HCT116 (cell line): ENCODE results near the gene NLGN2. TPM values are rescaled to one million over a fixed set of nuclear protein-coding genes. Genes with fewer than 3 reads are reported as not detected.
A peak's percentile ranks its signal among the peaks of the same experiment; 100 is the strongest.

Source experiments
- ATAC-seq: fragments of 200-7000 bp; cut with Tn5 transposase; 2 replicates; pipeline ENCODE4 v1.9.1; 2020; ENCODE audit warnings: mild to moderate bottlenecking, moderate library complexity
- BruUV-seq: library from RNA; stranded (reverse); fragments of 400-500 nt; replicated peaks from 2 replicates; lab custom pipeline; 2021; lab: Mats Ljungman, UMichigan
- CTCF ChIA-PET: fragments of 300-600 bp; sonication (Branson Sonifier 250); formaldehyde crosslinking; loops from one replicate; lab custom pipeline; 2021; ENCODE audit warnings: antibody characterized with exemption; lab: Charles Lee
- POLR2A ChIA-PET: fragments of 300-600, 350-600 bp; sonication (Branson Sonifier 250); formaldehyde crosslinking; loops from one replicate; lab custom pipeline; 2021; ENCODE audit warnings: antibody characterized with exemption; lab: Charles Lee
- RAD21 ChIA-PET, 2 experiments: fragments of 300-600 bp; sonication (Branson Sonifier 250); formaldehyde crosslinking; loops; one replicate each; lab custom pipeline; 2023; ENCODE audit warnings: low total read pairs in 2 of 2; ENCODE audit not compliant: uncharacterized antibody in 2 of 2, unreplicated experiment in 2 of 2, low non-redundant PET in 1 of 2; lab: Charles Lee
- DNase-seq: peaks from one replicate; pipeline ENCODE4 v3.0.0-alpha.2; 2010; ENCODE audit warnings: low read depth, low spot score
- H2AFZ ChIP-seq: fragments of 200-600 bp; shearing (Covaris generic), sonication (generic); 2 replicates; pipeline ENCODE4 v1.6.1; 2017; ENCODE audit warnings: low read depth, mixed run types, mixed read lengths, antibody characterized with exemption, low read length; ENCODE audit not compliant: poor library complexity, severe bottlenecking
- H3K27ac ChIP-seq: 2 replicates; pipeline ENCODE4 v1.5.1; 2012; ENCODE audit warnings: low read depth, low read length
- H3K27me3 ChIP-seq: fragments of 200-600 bp; sonication (generic); 2 replicates; pipeline ENCODE4 v1.6.1; 2016; ENCODE audit warnings: mixed run types, low read length, mixed read lengths; ENCODE audit not compliant: insufficient read depth
- H3K36me3 ChIP-seq, 2 experiments: fragments of 200-500 bp in 1 of 2; fragments of 200-600 bp in 1 of 2; sonication (Bioruptor generic) in 1 of 2; sonication (generic) in 1 of 2; 2 replicates each; pipeline versions ENCODE4 v1.5.1 to v1.6.1; 2014 to 2016; ENCODE audit warnings: low read length in 2 of 2, inconsistent platforms in 1 of 2, mixed read lengths in 1 of 2, mixed run types in 1 of 2; ENCODE audit not compliant: insufficient read depth in 2 of 2, control insufficient read depth in 1 of 2
- H3K4me1 ChIP-seq, 2 experiments: fragments of 200-600 bp in 1 of 2; sonication (generic) in 1 of 2; 2 replicates each; pipeline versions ENCODE4 v1.5.1 to v1.6.1; 2012 to 2017; ENCODE audit warnings: low read length in 2 of 2, inconsistent platforms in 1 of 2, mild to moderate bottlenecking in 1 of 2, mixed read lengths in 1 of 2, mixed run types in 1 of 2, moderate library complexity in 1 of 2; ENCODE audit not compliant: insufficient read depth in 2 of 2, control insufficient read depth in 1 of 2
- H3K4me2 ChIP-seq: fragments of 200-600 bp; sonication (generic); 2 replicates; pipeline ENCODE4 v1.6.1; 2017; ENCODE audit warnings: mixed run types, low read length, mixed read lengths
- H3K4me3 ChIP-seq, 2 experiments: fragments of 200-600 bp in 1 of 2; sonication (generic) in 1 of 2; replicated peaks in 1 of 2; 2 replicates each; pipeline ENCODE4 v1.5.1; 2011 to 2016; ENCODE audit warnings: low read length in 2 of 2, control low read depth in 1 of 2, low read depth in 1 of 2, mild to moderate bottlenecking in 1 of 2, mixed read lengths in 1 of 2, mixed run types in 1 of 2
- H3K79me2 ChIP-seq: fragments of 200-600 bp; sonication (generic); 2 replicates; pipeline ENCODE4 v1.6.1; 2017; ENCODE audit warnings: mild to moderate bottlenecking, mixed run types, low read length, moderate library complexity, mixed read lengths; ENCODE audit not compliant: insufficient read depth
- H3K9ac ChIP-seq: fragments of 200-600 bp; sonication (generic); 2 replicates; pipeline ENCODE4 v1.6.1; 2016; ENCODE audit warnings: low read length, mixed read lengths
- H3K9me2 ChIP-seq: fragments of 200-600 bp; sonication (generic), shearing (Covaris generic); 2 replicates; pipeline ENCODE4 v1.6.1; 2017; ENCODE audit warnings: mixed run types, mild to moderate bottlenecking, moderate library complexity; ENCODE audit not compliant: insufficient read depth
- H3K9me3 ChIP-seq, 2 experiments: fragments of 200-500 bp in 1 of 2; fragments of 200-600 bp in 1 of 2; sonication (Bioruptor generic) in 1 of 2; sonication (generic) in 1 of 2; 2 replicates each; pipeline ENCODE4 v1.6.1; 2014 to 2017; ENCODE audit warnings: low read length in 2 of 2, mixed read lengths in 2 of 2, inconsistent platforms in 1 of 2, low read depth in 1 of 2, mild to moderate bottlenecking in 1 of 2, mixed run types in 1 of 2, moderate library complexity in 1 of 2; ENCODE audit not compliant: control insufficient read depth in 1 of 2, insufficient read depth in 1 of 2
- H4K20me1 ChIP-seq: fragments of 200-600 bp; sonication (generic), shearing (Covaris generic); 2 replicates; pipeline ENCODE4 v1.6.1; 2017; ENCODE audit warnings: mixed run types, mild to moderate bottlenecking, moderate library complexity; ENCODE audit not compliant: insufficient read depth
- CBX3 ChIP-seq: IDR thresholded peaks from 2 replicates; pipeline ENCODE4 v1.6.1; 2012; ENCODE audit warnings: low read depth
- CEBPB ChIP-seq: IDR thresholded peaks from 2 replicates; pipeline ENCODE4 v1.6.1; 2012; ENCODE audit warnings: low read depth
- EGR1 ChIP-seq: IDR thresholded peaks from 2 replicates; pipeline ENCODE4 v1.6.1; 2012; ENCODE audit warnings: low read depth
- ELF1 ChIP-seq: IDR thresholded peaks from 2 replicates; pipeline ENCODE4 v1.6.1; 2012; ENCODE audit warnings: low read depth, borderline replicate concordance
- EZH2 ChIP-seq: fragments of 200-600 bp; sonication (generic); IDR thresholded peaks from 2 replicates; pipeline ENCODE4 v1.6.1; 2017; ENCODE audit warnings: antibody characterized with exemption, mixed run types
- MAX ChIP-seq: IDR thresholded peaks from 2 replicates; pipeline ENCODE4 v1.6.1; 2012
- POLR2A ChIP-seq: IDR thresholded peaks from 2 replicates; pipeline ENCODE4 v1.7.0; 2011; ENCODE audit warnings: borderline replicate concordance; ENCODE audit not compliant: insufficient read depth, insufficient read length; ENCODE audit errors: extremely low read depth
- POLR2AphosphoS5 ChIP-seq: IDR thresholded peaks from 2 replicates; pipeline ENCODE4 v1.6.1; 2011; ENCODE audit warnings: mild to moderate bottlenecking, low read depth, low read length, moderate library complexity
- RAD21 ChIP-seq: IDR thresholded peaks from 2 replicates; pipeline ENCODE4 v1.6.1; 2012; ENCODE audit warnings: low read depth, mild to moderate bottlenecking
- SP1 ChIP-seq: IDR thresholded peaks from 2 replicates; pipeline ENCODE4 v1.6.1; 2012; ENCODE audit warnings: low read depth
- SRF ChIP-seq: IDR thresholded peaks from 2 replicates; pipeline ENCODE4 v1.6.1; 2012; ENCODE audit warnings: low read depth
- YY1 ChIP-seq: IDR thresholded peaks from 2 replicates; pipeline ENCODE4 v1.6.1; 2011; ENCODE audit warnings: low read length, low read depth, moderate library complexity, mild to moderate bottlenecking; ENCODE audit not compliant: insufficient replicate concordance; ENCODE audit errors: extremely low read depth
- ZFX ChIP-seq: fragments of 450-650 bp; IDR thresholded peaks from 2 replicates; pipeline ENCODE4 v1.6.1; 2017
- ZNF274 ChIP-seq: fragments of 200-500 bp; sonication (Bioruptor generic); IDR thresholded peaks from 2 replicates; pipeline ENCODE4 v1.6.1; 2014; ENCODE audit warnings: mild to moderate bottlenecking, low read depth, low read length, inconsistent platforms
- intact Hi-C: fragments of 100-400 bp; cut with micrococcal nuclease; formaldehyde crosslinking; loops from 2 replicates; pipeline ENCODE4 v1.10.0; 2022
- total RNA-seq: library from RNA; stranded (reverse); gene quantifications from one replicate; pipeline ENCODE4 v1.2.1, GENCODE V29; 2021; ENCODE audit not compliant: unreplicated experiment
- TF ChIP-seq, protein P1 (sequence below): IDR thresholded peaks from 2 replicates; pipeline ENCODE4 v1.6.1; 2012; ENCODE audit warnings: low read depth
- TF ChIP-seq, protein P2 (sequence below): IDR thresholded peaks from 2 replicates; pipeline ENCODE4 v1.6.1; 2011; ENCODE audit warnings: mild to moderate bottlenecking, low read length, moderate library complexity; ENCODE audit not compliant: insufficient replicate concordance; ENCODE audit errors: extremely low read depth
- TF ChIP-seq, protein P3 (sequence below): IDR thresholded peaks from 2 replicates; pipeline ENCODE4 v1.6.1; 2012

NLGN2 gene
- total RNA-seq, 1 experiment from 2014 or later: 60.5 TPM

DNA sequence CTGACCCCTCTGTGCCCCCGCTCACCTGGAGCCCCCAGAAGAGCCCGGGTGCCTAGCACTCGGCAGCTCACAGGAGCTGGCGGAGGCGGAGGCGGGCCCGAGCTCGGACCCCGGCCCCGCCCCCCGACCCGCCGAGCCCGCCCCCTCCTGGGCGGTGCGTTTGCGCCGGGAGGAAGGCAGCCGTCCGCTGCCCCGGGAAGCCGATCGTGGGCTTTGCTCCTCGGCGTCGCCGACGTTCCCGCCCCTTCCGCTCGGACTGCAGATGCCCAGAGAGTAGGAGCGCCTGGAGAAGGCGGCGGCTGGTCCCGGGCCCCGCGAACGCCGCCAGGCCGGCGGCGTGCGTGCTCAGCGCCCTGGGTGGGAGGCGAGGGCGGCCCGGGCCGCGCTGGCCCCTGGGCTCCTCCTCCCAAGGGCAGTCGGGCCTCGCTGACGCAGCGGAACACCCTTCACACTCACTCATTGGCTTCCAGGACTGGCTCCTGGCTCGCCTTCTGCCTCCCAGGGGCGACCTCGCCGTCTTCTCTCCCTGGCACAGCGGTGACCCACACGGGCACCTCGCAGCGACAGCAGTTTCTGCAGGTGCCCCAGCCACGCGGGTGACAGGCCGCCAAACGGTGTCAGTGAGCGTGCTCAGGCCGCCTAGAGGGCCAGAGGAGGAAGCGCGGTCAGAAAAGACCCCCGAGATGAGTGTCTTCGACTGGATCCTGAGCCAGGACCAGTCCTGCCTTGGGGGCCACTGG lies 13.0 kb upstream of the NLGN2 start, which contains the start of gene PLSCR3:
PLSCR3 (minus strand) TSS at position 74 of the 740 bp plus-strand sequence. CDS start 415 bp downstream, outside the sequence.
- no TSS peak for BruUV-seq
- DNase-seq: no peak
- Histone ChIP-seq H4K20me1 (no peaks in the 10 kb centered on the region), H3K36me3 (peaks cover 7 to 10% of the 10 kb centered on the region in 2 experiments; a peak in 2 of 4 replicates), H2AFZ (no peak within 1 kb of the TSS), H3K27me3 (no peaks in the 10 kb centered on the region), H3K4me1 (peaks cover 7 to 25% of the 10 kb centered on the region in 2 experiments), H3K4me3 (peak within 1 kb of the TSS; percentile 58 to 84), H3K9me2 (no peaks in the 10 kb centered on the region), H3K9me3 (no peaks in the 10 kb centered on the region), H3K79me2 (0 out of 2 replicates have a peak, but pooled peaks cover 7% of the 10 kb centered on the region), H3K27ac (peak within 1 kb of the TSS; percentile 93), H3K9ac (peak within 1 kb of the TSS; percentile 75), H3K4me2 (peak within 1 kb of the TSS; percentile 97)
- intact Hi-C loops: loop anchor here (1.0 to 5.0 kb wide), 2 partner anchors 37 to 43 kb away; partner anchors contain the start of gene TMEM95
- ChIA-PET POLR2A (interaction anchor here (0.6 to 1.6 kb wide), 5 partner anchors 9 to 176 kb away, joined by 3 to 22 read pairs (median 3); partner anchors contain the start of genes TMEM102, TMEM256 and TNK1), CTCF (interaction anchor here (0.6 to 1.8 kb wide), 4 partner anchors 9 to 166 kb away, joined by 3 to 9 read pairs (median 6); partner anchors contain the start of genes TMEM256 and TNK1), RAD21 (interaction anchor here in 1 of 2 experiments (0.5 to 1.0 kb wide), 2 partner anchors 10 to 40 kb away, joined by 3 read pairs; partner anchors contain the start of genes TMEM102 and TMEM256)
- peak; percentile 89 for ATAC-seq
- no peak for TF ChIP-seq EZH2
- TF ChIP-seq, protein P1, sequence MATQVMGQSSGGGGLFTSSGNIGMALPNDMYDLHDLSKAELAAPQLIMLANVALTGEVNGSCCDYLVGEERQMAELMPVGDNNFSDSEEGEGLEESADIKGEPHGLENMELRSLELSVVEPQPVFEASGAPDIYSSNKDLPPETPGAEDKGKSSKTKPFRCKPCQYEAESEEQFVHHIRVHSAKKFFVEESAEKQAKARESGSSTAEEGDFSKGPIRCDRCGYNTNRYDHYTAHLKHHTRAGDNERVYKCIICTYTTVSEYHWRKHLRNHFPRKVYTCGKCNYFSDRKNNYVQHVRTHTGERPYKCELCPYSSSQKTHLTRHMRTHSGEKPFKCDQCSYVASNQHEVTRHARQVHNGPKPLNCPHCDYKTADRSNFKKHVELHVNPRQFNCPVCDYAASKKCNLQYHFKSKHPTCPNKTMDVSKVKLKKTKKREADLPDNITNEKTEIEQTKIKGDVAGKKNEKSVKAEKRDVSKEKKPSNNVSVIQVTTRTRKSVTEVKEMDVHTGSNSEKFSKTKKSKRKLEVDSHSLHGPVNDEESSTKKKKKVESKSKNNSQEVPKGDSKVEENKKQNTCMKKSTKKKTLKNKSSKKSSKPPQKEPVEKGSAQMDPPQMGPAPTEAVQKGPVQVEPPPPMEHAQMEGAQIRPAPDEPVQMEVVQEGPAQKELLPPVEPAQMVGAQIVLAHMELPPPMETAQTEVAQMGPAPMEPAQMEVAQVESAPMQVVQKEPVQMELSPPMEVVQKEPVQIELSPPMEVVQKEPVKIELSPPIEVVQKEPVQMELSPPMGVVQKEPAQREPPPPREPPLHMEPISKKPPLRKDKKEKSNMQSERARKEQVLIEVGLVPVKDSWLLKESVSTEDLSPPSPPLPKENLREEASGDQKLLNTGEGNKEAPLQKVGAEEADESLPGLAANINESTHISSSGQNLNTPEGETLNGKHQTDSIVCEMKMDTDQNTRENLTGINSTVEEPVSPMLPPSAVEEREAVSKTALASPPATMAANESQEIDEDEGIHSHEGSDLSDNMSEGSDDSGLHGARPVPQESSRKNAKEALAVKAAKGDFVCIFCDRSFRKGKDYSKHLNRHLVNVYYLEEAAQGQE: no peak
- TF ChIP-seq ZFX: peak; percentile 75; the same call in 1 of the 2 replicates
- peak; percentile 92 for TF ChIP-seq POLR2AphosphoS5
- no peak for TF ChIP-seq CBX3
- peak; percentile 67 for TF ChIP-seq EGR1
- TF ChIP-seq POLR2A: peak; percentile 74
- TF ChIP-seq, protein P2, sequence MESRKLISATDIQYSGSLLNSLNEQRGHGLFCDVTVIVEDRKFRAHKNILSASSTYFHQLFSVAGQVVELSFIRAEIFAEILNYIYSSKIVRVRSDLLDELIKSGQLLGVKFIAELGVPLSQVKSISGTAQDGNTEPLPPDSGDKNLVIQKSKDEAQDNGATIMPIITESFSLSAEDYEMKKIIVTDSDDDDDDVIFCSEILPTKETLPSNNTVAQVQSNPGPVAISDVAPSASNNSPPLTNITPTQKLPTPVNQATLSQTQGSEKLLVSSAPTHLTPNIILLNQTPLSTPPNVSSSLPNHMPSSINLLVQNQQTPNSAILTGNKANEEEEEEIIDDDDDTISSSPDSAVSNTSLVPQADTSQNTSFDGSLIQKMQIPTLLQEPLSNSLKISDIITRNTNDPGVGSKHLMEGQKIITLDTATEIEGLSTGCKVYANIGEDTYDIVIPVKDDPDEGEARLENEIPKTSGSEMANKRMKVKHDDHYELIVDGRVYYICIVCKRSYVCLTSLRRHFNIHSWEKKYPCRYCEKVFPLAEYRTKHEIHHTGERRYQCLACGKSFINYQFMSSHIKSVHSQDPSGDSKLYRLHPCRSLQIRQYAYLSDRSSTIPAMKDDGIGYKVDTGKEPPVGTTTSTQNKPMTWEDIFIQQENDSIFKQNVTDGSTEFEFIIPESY: no peak
- TF ChIP-seq ZNF274: no peak
- peak; percentile 85 for TF ChIP-seq MAX
- TF ChIP-seq RAD21: no peak
- no peak for TF ChIP-seq SRF
- TF ChIP-seq, protein P3, sequence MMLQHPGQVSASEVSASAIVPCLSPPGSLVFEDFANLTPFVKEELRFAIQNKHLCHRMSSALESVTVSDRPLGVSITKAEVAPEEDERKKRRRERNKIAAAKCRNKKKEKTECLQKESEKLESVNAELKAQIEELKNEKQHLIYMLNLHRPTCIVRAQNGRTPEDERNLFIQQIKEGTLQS: no peak
- peak; percentile 18; the same call in 1 of the 2 replicates for TF ChIP-seq SP1
- no peak for TF ChIP-seq ELF1
- TF ChIP-seq CEBPB: no peak
- TF ChIP-seq YY1: no peak
